ENCODE data around the gene RHOA.

DNA sequence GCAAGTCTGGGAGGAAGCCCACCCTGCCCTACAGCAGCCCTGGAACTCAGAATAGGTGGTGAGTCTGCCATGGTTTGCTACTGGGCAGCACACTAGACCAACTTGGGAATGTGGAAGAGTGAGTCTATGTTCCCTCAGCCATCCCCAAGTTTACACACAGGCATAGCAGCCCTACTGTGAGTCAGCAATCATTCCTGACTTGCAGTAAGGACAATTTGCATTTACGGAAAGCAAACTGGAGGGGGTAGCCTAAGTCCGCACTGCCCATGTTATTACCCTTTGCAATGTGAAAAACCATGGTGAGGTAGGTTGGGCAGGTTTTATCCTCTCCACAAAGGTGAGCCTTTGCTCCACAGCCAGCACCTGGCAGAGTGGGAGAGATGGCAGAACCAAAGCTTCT lies 5.1 kb upstream of the RHOA start:
- TF ChIP-seq, protein P1, sequence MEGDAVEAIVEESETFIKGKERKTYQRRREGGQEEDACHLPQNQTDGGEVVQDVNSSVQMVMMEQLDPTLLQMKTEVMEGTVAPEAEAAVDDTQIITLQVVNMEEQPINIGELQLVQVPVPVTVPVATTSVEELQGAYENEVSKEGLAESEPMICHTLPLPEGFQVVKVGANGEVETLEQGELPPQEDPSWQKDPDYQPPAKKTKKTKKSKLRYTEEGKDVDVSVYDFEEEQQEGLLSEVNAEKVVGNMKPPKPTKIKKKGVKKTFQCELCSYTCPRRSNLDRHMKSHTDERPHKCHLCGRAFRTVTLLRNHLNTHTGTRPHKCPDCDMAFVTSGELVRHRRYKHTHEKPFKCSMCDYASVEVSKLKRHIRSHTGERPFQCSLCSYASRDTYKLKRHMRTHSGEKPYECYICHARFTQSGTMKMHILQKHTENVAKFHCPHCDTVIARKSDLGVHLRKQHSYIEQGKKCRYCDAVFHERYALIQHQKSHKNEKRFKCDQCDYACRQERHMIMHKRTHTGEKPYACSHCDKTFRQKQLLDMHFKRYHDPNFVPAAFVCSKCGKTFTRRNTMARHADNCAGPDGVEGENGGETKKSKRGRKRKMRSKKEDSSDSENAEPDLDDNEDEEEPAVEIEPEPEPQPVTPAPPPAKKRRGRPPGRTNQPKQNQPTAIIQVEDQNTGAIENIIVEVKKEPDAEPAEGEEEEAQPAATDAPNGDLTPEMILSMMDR (IDR thresholded peaks at IDR 0.05) = no peak
- TF ChIP-seq POLR2A (IDR thresholded peaks at IDR 0.05; ENCODE audit: low read depth) = no peak
